Uterus (tissue), 4 donors: ENCODE data around the gene CYP2U1. TPM values are rescaled to one million over a fixed set of nuclear protein-coding genes. Genes with fewer than 3 reads are reported as not detected.
"Not testable (repeated sequence)": the region's sequence is repeated elsewhere in the genome, so short reads cannot be mapped to it uniquely, and the experiment has no call there.

Experiments used
- DNase-seq, 2 donors: peaks; one replicate each; pipeline ENCODE4 v3.0.0-alpha.2; 2019 to 2020
- H3K27ac ChIP-seq, 2 donors: fragments of 200-600 bp; sonication (generic); 1 replicate in 1 of 2; 2 replicates in 1 of 2; pipeline ENCODE4 v1.5.1; 2016 to 2018
- H3K27me3 ChIP-seq, 2 donors: fragments of 200-600 bp; sonication (generic); one replicate each; pipeline ENCODE4 v1.5.1; 2018 to 2019; ENCODE audit warnings: control low read depth in 1 of 2
- H3K36me3 ChIP-seq, 2 donors: fragments of 200-600 bp; sonication (generic); one replicate each; pipeline ENCODE4 v1.5.1; 2019; ENCODE audit warnings: control low read depth in 1 of 2
- H3K4me1 ChIP-seq, 2 donors: fragments of 200-600 bp; sonication (generic); one replicate each; pipeline ENCODE4 v1.5.1; 2018 to 2019; ENCODE audit warnings: control low read depth in 1 of 2
- H3K4me3 ChIP-seq, 2 donors: fragments of 200-600 bp; sonication (generic); 1 replicate in 1 of 2; 2 replicates in 1 of 2; pipeline ENCODE4 v1.5.1; 2018 to 2019; ENCODE audit warnings: mild to moderate bottlenecking in 1 of 2
- H3K9me3 ChIP-seq, 2 donors: fragments of 200-600 bp; sonication (generic); one replicate each; pipeline ENCODE4 v1.5.1; 2019; ENCODE audit warnings: control low read depth in 1 of 2
- CTCF ChIP-seq, 4 experiments: fragments of 200-600 bp in 2 of 4; fragments of 450-650 bp in 2 of 4; sonication (generic) in 2 of 4; IDR thresholded peaks; one replicate each; pipeline ENCODE4 v1.5.1; 2016 to 2019; ENCODE audit warnings: antibody characterized with exemption in 4 of 4, mild to moderate bottlenecking in 2 of 4, moderate library complexity in 1 of 4
- POLR2A ChIP-seq, 2 donors: fragments of 450-650 bp; IDR thresholded peaks; one replicate each; pipeline ENCODE4 v1.6.1; 2016; ENCODE audit warnings: antibody characterized with exemption in 2 of 2, mild to moderate bottlenecking in 1 of 2, moderate library complexity in 1 of 2
- intact Hi-C: fragments of 100-400 bp; cut with DNase I; formaldehyde crosslinking; loops from one replicate; pipeline ENCODE4 v1.15.1; 2023; ENCODE audit warnings: low total_unique reads
- total RNA-seq, 4 donors: library from RNA; depleted of rRNA in 3 of 4; stranded (reverse); fragments of >200 nt in 3 of 4; gene quantifications; one replicate each; pipeline versions ENCODE4 v1.1.0 to v1.2.4, GENCODE V29; 2014 to 2023
- donor health status: DM: yes; HTN: yes; CAD: no.

The CYP2U1 gene
- total RNA-seq, 4 donors from 2014 or later, result 14.7 to 32.0 (median 20.5) TPM

GRCh38 chr4:107900067-107900466 is 31.3 kb upstream of the CYP2U1 start:
- Histone ChIP-seq H3K4me3 (no peak overlapping the region), H3K27me3 (no peaks in the 10 kb centered on the region), H3K36me3 (no peaks in the 10 kb centered on the region), H3K4me1 (peaks cover 0 to 10% of the 10 kb centered on the region in 2 donors), H3K9me3 (no peaks in the 10 kb centered on the region), H3K27ac (peak overlapping the region; percentile 54)
- intact Hi-C loops, result loop anchor here (5.0 kb wide), 1 partner anchor 138 kb away; no protein-coding TSS in a partner anchor
- no peak for DNase-seq
- TF ChIP-seq POLR2A (IDR thresholded peaks at IDR 0.05) (no peak), CTCF (IDR thresholded peaks at IDR 0.05) (no peak)

- Histone ChIP-seq H3K9me3 (no peaks in the 10 kb centered on the region), H3K36me3 (no peaks in the 10 kb centered on the region), H3K4me3 (no peak overlapping the region), H3K4me1 (peaks cover 0 to 10% of the 10 kb centered on the region in 2 donors), H3K27me3 (no peaks in the 10 kb centered on the region), H3K27ac (peak overlapping the region; percentile 54)
- DNase-seq, result no peak
- TF ChIP-seq CTCF (IDR thresholded peaks at IDR 0.05) (no peak), POLR2A (IDR thresholded peaks at IDR 0.05) (no peak)
- intact Hi-C loops, result loop anchor here (5.0 kb wide), 1 partner anchor 138 kb away; no protein-coding TSS in a partner anchor
Observed at GRCh38 chr4:107900508-107900907, 30.8 kb upstream of the CYP2U1 start.

GRCh38 chr4:107901213-107901934 is 30.0 kb upstream of the CYP2U1 start:
- TF ChIP-seq CTCF (IDR thresholded peaks at IDR 0.05) (no peak), POLR2A (IDR thresholded peaks at IDR 0.05) (no peak)
- Histone ChIP-seq H3K4me1 (peaks cover 0 to 10% of the 10 kb centered on the region in 2 donors), H3K4me3 (no peak overlapping the region), H3K9me3 (no peaks in the 10 kb centered on the region), H3K36me3 (no peaks in the 10 kb centered on the region), H3K27ac (peak overlapping the region; percentile 54), H3K27me3 (no peaks in the 10 kb centered on the region)
- DNase-seq, result no peak
- intact Hi-C loops, result loop anchor here (5.0 kb wide), 1 partner anchor 139 kb away; no protein-coding TSS in a partner anchor

DNA sequence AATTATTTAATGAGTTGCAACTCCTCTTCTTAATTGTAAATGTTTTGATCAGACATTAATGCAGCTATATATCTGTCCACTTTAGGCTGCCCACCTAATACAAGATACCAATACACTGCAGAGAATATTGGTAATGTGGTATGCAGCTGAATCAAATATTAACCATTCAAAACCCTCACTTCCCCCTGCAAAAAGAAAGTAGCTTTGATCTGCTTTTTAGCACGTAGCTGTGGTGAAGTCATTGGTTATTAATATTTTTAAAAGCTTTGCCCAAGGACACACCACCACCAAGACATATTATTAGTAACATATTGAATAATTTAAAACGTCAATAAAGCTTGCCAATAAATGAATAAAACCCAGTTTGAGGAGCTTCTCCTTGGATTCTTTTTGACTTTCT is 28.6 kb upstream of the CYP2U1 start:
- Histone ChIP-seq H3K4me3 (no peak overlapping the region), H3K9me3 (no peaks in the 10 kb centered on the region), H3K27ac (peak overlapping the region in 1 of 2 donors; percentile 54), H3K4me1 (peaks cover 0 to 10% of the 10 kb centered on the region in 2 donors), H3K27me3 (no peaks in the 10 kb centered on the region), H3K36me3 (no peaks in the 10 kb centered on the region)
- intact Hi-C loops, result loop anchor here (5.0 kb wide), 1 partner anchor 140 kb away; no protein-coding TSS in a partner anchor
- TF ChIP-seq CTCF (IDR thresholded peaks at IDR 0.05) (no peak), POLR2A (IDR thresholded peaks at IDR 0.05) (no peak)
- no peak for DNase-seq

DNA sequence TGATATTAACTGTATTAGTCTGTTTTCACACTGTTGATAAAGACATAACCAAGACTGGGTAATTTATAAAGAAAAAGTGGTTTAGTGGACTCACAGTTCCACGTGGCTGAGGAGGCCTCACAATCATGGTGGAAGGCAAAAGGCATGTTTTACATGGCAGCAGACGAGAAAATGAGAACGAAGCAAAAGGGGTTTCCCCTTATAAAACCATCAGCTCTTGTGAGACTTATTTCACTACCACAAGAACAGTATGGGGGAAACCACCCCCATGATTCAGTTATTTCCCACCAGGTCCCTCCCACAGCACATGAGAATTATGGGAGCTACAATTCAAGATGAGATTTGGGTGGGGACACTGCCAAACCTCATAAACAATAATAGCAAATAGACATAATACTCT is 26.3 kb upstream of the CYP2U1 start:
- H3K9me3 ChIP-seq, DNase-seq, H3K4me1 ChIP-seq, H3K27ac ChIP-seq, H3K27me3 ChIP-seq, H3K4me3 ChIP-seq, intact Hi-C loops, H3K36me3 ChIP-seq: not testable (repeated sequence)
